Kidney glomerular epithelial cell (primary cell): ENCODE data around the gene ACTRT3.

Experiments used
- DNase-seq: peaks from one replicate; lab custom pipeline; 2025; lab: John Stamatoyannopoulos, UW

Gene ACTRT3

DNA sequence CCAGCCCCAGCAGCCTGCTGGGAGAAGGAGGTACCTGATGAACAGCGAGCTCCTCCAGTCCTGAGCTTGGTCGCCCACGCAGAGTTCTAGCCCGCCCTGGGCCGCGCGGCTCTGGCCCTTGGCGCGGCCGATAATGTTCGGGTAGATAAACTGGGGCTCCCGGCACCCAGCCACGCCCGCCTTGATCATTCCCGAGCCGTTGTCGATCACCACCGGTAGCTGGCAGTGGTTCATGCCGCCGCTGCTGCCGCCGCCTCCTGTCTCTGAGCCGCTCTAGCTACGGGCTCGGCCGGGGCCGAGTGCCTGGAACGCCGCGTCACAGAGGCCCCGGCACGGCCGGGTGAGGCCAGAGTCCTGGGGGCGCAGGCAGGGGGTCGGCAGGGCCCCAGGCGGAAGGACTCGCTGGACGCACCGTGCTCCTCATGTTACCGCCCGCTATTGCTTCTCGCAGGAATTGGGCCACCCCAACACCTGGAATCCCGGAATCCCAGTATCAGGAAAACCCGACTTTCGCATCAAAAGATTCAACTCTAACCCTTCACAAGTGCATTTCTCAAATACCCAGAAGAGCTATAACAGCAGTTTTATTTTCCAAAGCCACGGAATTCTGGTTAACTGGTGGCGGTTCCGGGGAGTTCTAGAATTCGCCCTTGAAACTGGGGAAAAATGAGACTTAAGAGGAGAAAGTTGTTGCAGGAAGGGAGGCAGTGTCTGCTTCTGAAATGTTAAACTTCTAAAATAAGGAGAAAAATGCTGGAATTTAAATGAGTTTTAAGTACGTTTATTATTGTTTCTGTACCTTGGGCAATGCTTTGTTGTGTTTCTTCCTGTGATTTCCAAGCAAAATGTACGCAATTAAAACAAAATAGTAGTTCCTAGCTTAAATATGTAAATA is at the start of gene ACTRT3:
Gene ACTRT3, minus strand, starts transcription at position 275 of the 895 bp plus-strand sequence. Its CDS starts 41 bp downstream, at position 234.
- peak; percentile 61 for DNase-seq

- DNase-seq = peak; percentile 73
These were observed 49.0 kb upstream of the ACTRT3 start for GRCh38 chr3:169818316-169818715.

GRCh38 chr3:169815590-169816150 is 46.3 kb upstream of the ACTRT3 start:
- no peak for DNase-seq

- DNase-seq = no peak
These were observed 44.6 kb upstream of the ACTRT3 start for GRCh38 chr3:169813757-169814517.

DNA sequence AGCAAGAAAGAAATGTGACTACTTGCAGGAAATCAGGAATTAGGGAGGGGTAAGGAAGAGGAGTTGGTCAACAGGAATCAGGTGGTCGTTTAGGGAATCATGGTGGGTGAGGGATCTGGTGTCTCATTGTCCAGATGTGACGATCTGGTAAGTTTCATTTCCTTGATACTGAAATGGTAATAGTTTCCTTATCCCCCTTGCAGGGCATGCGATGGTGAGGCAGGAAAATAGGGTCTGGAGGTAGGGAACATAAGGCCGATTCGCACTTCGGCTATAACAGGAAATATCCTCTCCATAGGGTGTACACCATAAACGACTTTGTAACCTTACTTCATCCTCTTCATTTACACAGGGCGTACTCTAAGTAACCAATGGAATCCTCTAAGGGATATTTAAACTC is 43.9 kb upstream of the ACTRT3 start:
- no peak for DNase-seq

- DNase-seq = peak; percentile 33
These were observed 43.2 kb upstream of the ACTRT3 start, which contains the start of the genes LRRC34 and LRRIQ4 for GRCh38 chr3:169812332-169813235. Gene LRRC34, minus strand, starts transcription at chr3:169812904. Its CDS starts 356 bp downstream, at chr3:169812548. Gene LRRIQ4, plus strand, starts transcription at chr3:169812870. Its CDS starts 9,052 bp downstream, at chr3:169821922.

GRCh38 chr3:169811631-169812331 is 42.4 kb upstream of the ACTRT3 start:
- peak; percentile 36 for DNase-seq

DNA sequence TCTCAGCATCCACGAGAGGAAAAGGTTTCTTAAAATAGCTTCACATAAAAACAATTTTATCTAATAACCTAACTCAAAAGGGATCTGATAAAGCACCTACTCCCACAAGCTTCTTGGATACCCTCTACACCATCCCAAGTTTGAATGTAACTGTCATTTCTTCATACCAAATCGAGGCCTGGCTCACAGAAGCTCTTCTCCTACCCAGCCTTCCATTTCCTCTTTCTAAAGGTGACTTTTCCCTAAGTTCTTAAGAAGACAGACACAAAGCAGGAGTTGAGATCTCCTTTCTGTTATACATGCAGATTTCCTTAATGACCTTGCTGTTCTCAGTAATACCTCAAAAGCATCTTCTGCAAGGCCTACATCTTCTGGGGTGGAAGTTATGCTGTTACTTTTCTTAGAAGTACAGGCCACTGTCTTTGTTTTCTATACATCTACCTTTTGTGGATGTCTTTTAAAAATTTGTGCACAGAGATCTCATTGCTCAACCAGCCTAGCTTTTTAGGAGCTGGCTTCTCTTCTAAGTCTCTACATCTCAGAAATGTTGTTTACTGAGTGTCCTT is 40.0 kb upstream of the ACTRT3 start:
- DNase-seq = no peak

- DNase-seq = no peak
These were observed 35.3 kb upstream of the ACTRT3 start for GRCh38 chr3:169804681-169805080.

DNA sequence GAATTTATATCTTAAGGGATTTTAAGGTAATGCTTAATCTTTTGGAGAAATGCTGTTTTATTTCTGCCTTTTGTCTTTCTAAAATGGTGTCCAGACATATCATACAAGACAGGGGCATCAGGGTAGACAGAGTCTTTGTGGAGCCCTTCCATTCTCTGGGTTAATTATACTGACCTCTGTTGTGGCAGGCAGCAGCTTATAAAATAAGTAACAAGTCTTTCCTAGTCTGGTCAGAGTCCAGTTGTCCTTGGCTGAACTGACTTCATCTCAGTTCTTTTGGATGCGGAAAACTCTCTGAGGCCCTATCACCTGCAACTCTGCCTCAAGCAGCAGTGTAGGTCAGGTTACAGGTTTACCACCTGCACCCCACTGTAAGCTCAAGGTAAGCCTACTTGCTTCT is 23.0 kb upstream of the ACTRT3 start:
- DNase-seq = no peak

- DNase-seq = no peak
These were observed 21.5 kb upstream of the ACTRT3 start for GRCh38 chr3:169790687-169791429.

- no peak for DNase-seq
These were observed 20.9 kb upstream of the ACTRT3 start for GRCh38 chr3:169790219-169790618.

GRCh38 chr3:169787791-169788190 is 18.4 kb upstream of the ACTRT3 start:
- DNase-seq = no peak

DNA sequence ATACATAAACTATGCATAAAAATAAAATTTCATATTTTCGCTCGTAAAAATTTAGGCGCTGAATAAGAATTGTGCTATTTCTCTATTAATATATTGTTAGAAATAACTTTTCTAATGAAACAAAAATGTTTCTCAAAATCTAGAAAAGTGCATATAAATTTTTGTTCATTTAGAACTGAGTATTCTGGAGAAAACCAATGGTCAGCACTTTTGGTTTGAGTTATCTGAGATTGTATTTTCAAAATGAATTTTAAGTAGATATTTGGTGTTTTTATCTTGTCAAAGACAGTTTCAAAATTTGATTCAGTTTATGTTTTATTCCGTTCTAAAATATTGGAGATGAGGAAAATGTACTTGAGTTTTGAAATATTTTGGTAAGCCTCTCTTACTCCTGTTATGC is 17.8 kb upstream of the ACTRT3 start:
- DNase-seq = no peak

DNA sequence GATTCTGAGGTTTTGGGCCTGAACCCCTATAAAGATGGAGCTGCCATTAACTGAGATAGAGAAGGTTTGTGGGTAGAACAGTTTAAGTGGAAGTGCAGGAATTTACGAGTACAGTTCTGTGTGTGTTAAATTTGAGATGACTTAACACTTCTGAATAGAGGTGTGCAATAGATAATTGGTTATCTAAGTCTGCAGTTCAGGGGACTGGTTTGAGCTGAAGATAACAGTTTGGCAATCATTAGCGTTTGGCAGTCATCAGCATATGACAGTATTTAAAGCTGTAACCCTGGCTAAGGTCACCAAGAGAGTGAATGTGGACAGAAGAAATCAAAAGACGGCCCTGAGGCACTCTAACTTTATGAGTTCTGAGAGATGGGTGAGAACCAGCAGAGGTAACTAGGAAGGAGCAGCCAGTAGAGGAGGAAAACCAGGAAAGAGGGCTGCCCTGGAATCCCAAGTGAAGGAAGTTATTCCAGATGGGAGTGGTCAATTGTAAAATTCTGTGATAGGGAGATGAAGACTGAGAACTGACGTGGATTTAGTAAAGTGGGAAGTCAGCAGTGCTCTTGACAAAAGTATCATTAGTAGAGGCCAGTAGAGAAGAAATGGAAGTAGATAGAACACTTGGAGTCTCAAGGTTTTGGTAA is 12.0 kb upstream of the ACTRT3 start:
- no peak for DNase-seq

DNA sequence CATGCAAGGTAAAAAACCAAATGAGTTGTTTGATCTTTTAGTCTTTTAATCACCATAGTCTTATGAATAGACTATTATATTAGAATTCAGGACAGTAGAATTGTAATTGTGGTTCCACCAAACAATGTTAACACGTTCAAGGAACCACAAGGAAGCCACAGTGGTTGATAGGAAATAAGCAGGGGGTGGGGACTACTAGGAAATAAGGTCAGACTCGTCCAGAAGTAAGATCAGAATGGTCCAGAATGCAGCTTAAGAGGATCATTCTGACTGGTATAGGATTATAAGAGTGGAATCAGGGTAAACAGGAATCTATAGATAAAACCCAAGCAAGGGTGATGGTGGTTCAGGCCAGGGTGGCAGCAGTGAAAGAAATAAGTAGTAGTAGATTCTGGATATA is 11.4 kb upstream of the ACTRT3 start:
- DNase-seq = no peak

- DNase-seq = no peak
These were observed 8.5 kb upstream of the ACTRT3 start for GRCh38 chr3:169777822-169778221.

- no peak for DNase-seq
These were observed 4.8 kb upstream of the ACTRT3 start for GRCh38 chr3:169774186-169774585.
